HCT116 (cell line): ENCODE data around the gene MAPK8. TPM values are rescaled to one million over a fixed set of nuclear protein-coding genes. Genes with fewer than 3 reads are reported as not detected.

Experiments
- ATAC-seq: fragments of 200-7000 bp; cut with Tn5 transposase; 2 replicates; pipeline ENCODE4 v1.9.1; 2020; ENCODE audit warnings: mild to moderate bottlenecking, moderate library complexity
- BruUV-seq: library from RNA; stranded (reverse); fragments of 400-500 nt; replicated peaks from 2 replicates; lab custom pipeline; 2021; lab: Mats Ljungman, UMichigan
- CTCF ChIA-PET: fragments of 300-600 bp; sonication (Branson Sonifier 250); formaldehyde crosslinking; loops from one replicate; lab custom pipeline; 2021; ENCODE audit warnings: antibody characterized with exemption; lab: Charles Lee
- POLR2A ChIA-PET: fragments of 300-600, 350-600 bp; sonication (Branson Sonifier 250); formaldehyde crosslinking; loops from one replicate; lab custom pipeline; 2021; ENCODE audit warnings: antibody characterized with exemption; lab: Charles Lee
- RAD21 ChIA-PET, 2 experiments: fragments of 300-600 bp; sonication (Branson Sonifier 250); formaldehyde crosslinking; loops; one replicate each; lab custom pipeline; 2023; ENCODE audit warnings: low total read pairs in 2 of 2; ENCODE audit not compliant: uncharacterized antibody in 2 of 2, unreplicated experiment in 2 of 2, low non-redundant PET in 1 of 2; lab: Charles Lee
- DNase-seq: peaks from one replicate; pipeline ENCODE4 v3.0.0-alpha.2; 2010; ENCODE audit warnings: low read depth, low spot score
- H2AFZ ChIP-seq: fragments of 200-600 bp; shearing (Covaris generic), sonication (generic); 2 replicates; pipeline ENCODE4 v1.6.1; 2017; ENCODE audit warnings: low read depth, mixed run types, mixed read lengths, antibody characterized with exemption, low read length; ENCODE audit not compliant: poor library complexity, severe bottlenecking
- H3K27ac ChIP-seq: 2 replicates; pipeline ENCODE4 v1.5.1; 2012; ENCODE audit warnings: low read depth, low read length
- H3K27me3 ChIP-seq: fragments of 200-600 bp; sonication (generic); 2 replicates; pipeline ENCODE4 v1.6.1; 2016; ENCODE audit warnings: mixed run types, low read length, mixed read lengths; ENCODE audit not compliant: insufficient read depth
- H3K36me3 ChIP-seq, 2 experiments: fragments of 200-500 bp in 1 of 2; fragments of 200-600 bp in 1 of 2; sonication (Bioruptor generic) in 1 of 2; sonication (generic) in 1 of 2; 2 replicates each; pipeline versions ENCODE4 v1.5.1 to v1.6.1; 2014 to 2016; ENCODE audit warnings: low read length in 2 of 2, inconsistent platforms in 1 of 2, mixed read lengths in 1 of 2, mixed run types in 1 of 2; ENCODE audit not compliant: insufficient read depth in 2 of 2, control insufficient read depth in 1 of 2
- H3K4me1 ChIP-seq, 2 experiments: fragments of 200-600 bp in 1 of 2; sonication (generic) in 1 of 2; 2 replicates each; pipeline versions ENCODE4 v1.5.1 to v1.6.1; 2012 to 2017; ENCODE audit warnings: low read length in 2 of 2, inconsistent platforms in 1 of 2, mild to moderate bottlenecking in 1 of 2, mixed read lengths in 1 of 2, mixed run types in 1 of 2, moderate library complexity in 1 of 2; ENCODE audit not compliant: insufficient read depth in 2 of 2, control insufficient read depth in 1 of 2
- H3K4me2 ChIP-seq: fragments of 200-600 bp; sonication (generic); 2 replicates; pipeline ENCODE4 v1.6.1; 2017; ENCODE audit warnings: mixed run types, low read length, mixed read lengths
- H3K4me3 ChIP-seq, 2 experiments: fragments of 200-600 bp in 1 of 2; sonication (generic) in 1 of 2; replicated peaks in 1 of 2; 2 replicates each; pipeline ENCODE4 v1.5.1; 2011 to 2016; ENCODE audit warnings: low read length in 2 of 2, control low read depth in 1 of 2, low read depth in 1 of 2, mild to moderate bottlenecking in 1 of 2, mixed read lengths in 1 of 2, mixed run types in 1 of 2
- H3K79me2 ChIP-seq: fragments of 200-600 bp; sonication (generic); 2 replicates; pipeline ENCODE4 v1.6.1; 2017; ENCODE audit warnings: mild to moderate bottlenecking, mixed run types, low read length, moderate library complexity, mixed read lengths; ENCODE audit not compliant: insufficient read depth
- H3K9ac ChIP-seq: fragments of 200-600 bp; sonication (generic); 2 replicates; pipeline ENCODE4 v1.6.1; 2016; ENCODE audit warnings: low read length, mixed read lengths
- H3K9me2 ChIP-seq: fragments of 200-600 bp; sonication (generic), shearing (Covaris generic); 2 replicates; pipeline ENCODE4 v1.6.1; 2017; ENCODE audit warnings: mixed run types, mild to moderate bottlenecking, moderate library complexity; ENCODE audit not compliant: insufficient read depth
- H3K9me3 ChIP-seq, 2 experiments: fragments of 200-500 bp in 1 of 2; fragments of 200-600 bp in 1 of 2; sonication (Bioruptor generic) in 1 of 2; sonication (generic) in 1 of 2; 2 replicates each; pipeline ENCODE4 v1.6.1; 2014 to 2017; ENCODE audit warnings: low read length in 2 of 2, mixed read lengths in 2 of 2, inconsistent platforms in 1 of 2, low read depth in 1 of 2, mild to moderate bottlenecking in 1 of 2, mixed run types in 1 of 2, moderate library complexity in 1 of 2; ENCODE audit not compliant: control insufficient read depth in 1 of 2, insufficient read depth in 1 of 2
- H4K20me1 ChIP-seq: fragments of 200-600 bp; sonication (generic), shearing (Covaris generic); 2 replicates; pipeline ENCODE4 v1.6.1; 2017; ENCODE audit warnings: mixed run types, mild to moderate bottlenecking, moderate library complexity; ENCODE audit not compliant: insufficient read depth
- ATF3 ChIP-seq: IDR thresholded peaks from 2 replicates; pipeline ENCODE4 v1.6.1; 2012
- CBX3 ChIP-seq: IDR thresholded peaks from 2 replicates; pipeline ENCODE4 v1.6.1; 2012; ENCODE audit warnings: low read depth
- CEBPB ChIP-seq: IDR thresholded peaks from 2 replicates; pipeline ENCODE4 v1.6.1; 2012; ENCODE audit warnings: low read depth
- EZH2 ChIP-seq: fragments of 200-600 bp; sonication (generic); IDR thresholded peaks from 2 replicates; pipeline ENCODE4 v1.6.1; 2017; ENCODE audit warnings: antibody characterized with exemption, mixed run types
- EZH2phosphoT487 ChIP-seq: fragments of 200-600 bp; IDR thresholded peaks from 2 replicates; pipeline ENCODE4 v1.6.1; 2018; ENCODE audit warnings: antibody characterized with exemption, borderline replicate concordance
- FOSL1 ChIP-seq: IDR thresholded peaks from 2 replicates; pipeline ENCODE4 v1.6.1; 2012; ENCODE audit warnings: low read depth
- JUND ChIP-seq: IDR thresholded peaks from 2 replicates; pipeline ENCODE4 v1.6.1; 2012
- POLR2A ChIP-seq: IDR thresholded peaks from 2 replicates; pipeline ENCODE4 v1.7.0; 2011; ENCODE audit warnings: borderline replicate concordance; ENCODE audit not compliant: insufficient read depth, insufficient read length; ENCODE audit errors: extremely low read depth
- POLR2AphosphoS5 ChIP-seq: IDR thresholded peaks from 2 replicates; pipeline ENCODE4 v1.6.1; 2011; ENCODE audit warnings: mild to moderate bottlenecking, low read depth, low read length, moderate library complexity
- RAD21 ChIP-seq: IDR thresholded peaks from 2 replicates; pipeline ENCODE4 v1.6.1; 2012; ENCODE audit warnings: low read depth, mild to moderate bottlenecking
- SIN3A ChIP-seq: IDR thresholded peaks from 2 replicates; pipeline ENCODE4 v1.6.1; 2012; ENCODE audit warnings: low read depth
- SP1 ChIP-seq: IDR thresholded peaks from 2 replicates; pipeline ENCODE4 v1.6.1; 2012; ENCODE audit warnings: low read depth
- TCF7L2 ChIP-seq: IDR thresholded peaks from 2 replicates; pipeline ENCODE4 v1.7.0; 2011; ENCODE audit warnings: borderline replicate concordance, inconsistent platforms; ENCODE audit not compliant: insufficient read depth, insufficient read length; ENCODE audit errors: extremely low read depth
- ZBTB33 ChIP-seq: IDR thresholded peaks from 2 replicates; pipeline ENCODE4 v1.6.1; 2011; ENCODE audit warnings: mild to moderate bottlenecking, low read length, moderate library complexity; ENCODE audit not compliant: insufficient replicate concordance; ENCODE audit errors: extremely low read depth
- ZNF274 ChIP-seq: fragments of 200-500 bp; sonication (Bioruptor generic); IDR thresholded peaks from 2 replicates; pipeline ENCODE4 v1.6.1; 2014; ENCODE audit warnings: mild to moderate bottlenecking, low read depth, low read length, inconsistent platforms
- intact Hi-C: fragments of 100-400 bp; cut with micrococcal nuclease; formaldehyde crosslinking; loops from 2 replicates; pipeline ENCODE4 v1.10.0; 2022
- total RNA-seq: library from RNA; stranded (reverse); gene quantifications from one replicate; pipeline ENCODE4 v1.2.1, GENCODE V29; 2021; ENCODE audit not compliant: unreplicated experiment
- TF ChIP-seq, protein P1 (sequence below): IDR thresholded peaks from 2 replicates; pipeline ENCODE4 v1.6.1; 2012; ENCODE audit warnings: low read depth

Gene MAPK8
- total RNA-seq, 1 experiment from 2014 or later = 71.0 TPM

DNA sequence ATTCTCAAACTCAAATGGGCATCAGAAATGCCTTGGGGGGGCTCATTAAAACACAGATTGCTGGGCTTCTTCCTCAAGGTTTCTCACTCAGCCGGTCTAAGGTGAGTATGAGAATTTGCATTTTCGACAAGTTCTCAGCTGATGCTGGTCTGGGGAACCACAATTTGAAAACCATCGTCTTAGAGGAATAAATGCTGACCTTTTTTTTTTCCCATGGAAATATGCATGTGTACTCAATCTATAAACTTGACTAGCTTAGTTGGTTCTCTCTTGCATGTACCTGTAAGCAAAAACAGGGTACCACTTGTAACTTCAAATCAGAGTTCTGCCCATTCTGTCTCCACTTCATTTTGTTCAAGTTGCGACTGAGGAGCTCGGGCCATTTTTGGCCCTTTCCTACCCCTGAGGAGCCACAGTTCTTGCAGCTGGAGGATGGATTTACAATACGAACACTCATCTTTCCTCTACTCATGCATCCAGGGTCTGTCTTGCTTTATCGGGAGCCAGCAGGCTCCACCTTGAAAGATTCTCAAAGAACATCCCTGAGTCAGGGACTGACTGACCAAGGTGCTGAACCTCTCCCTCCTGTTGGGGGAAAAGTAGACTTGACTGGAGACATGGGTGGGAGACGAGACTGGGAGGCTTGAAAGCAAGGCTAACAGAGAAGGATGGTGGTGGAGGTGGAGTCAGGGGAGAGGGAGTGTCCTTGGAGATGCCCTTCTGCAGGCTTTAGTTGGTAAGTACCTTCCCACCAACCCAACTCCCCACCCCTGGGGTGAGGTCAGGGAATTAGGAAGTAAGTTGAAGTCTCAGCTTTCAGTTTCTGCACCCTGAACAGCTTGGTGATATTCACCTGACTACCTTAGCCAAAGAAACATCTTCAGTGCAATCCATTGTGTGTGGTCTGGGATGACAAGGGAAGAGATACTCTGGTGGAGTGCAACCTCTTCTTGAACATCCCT lies 3.7 kb upstream of the MAPK8 start:
- no TSS peak for BruUV-seq
- CTCF ChIA-PET = interaction anchor here (1.6 kb wide), 1 partner anchor 13 kb away, joined by 4 read pairs; no protein-coding TSS in a partner anchor

More for the DNA sequence above, 3.7 kb upstream of the MAPK8 start:
- H3K4me2 ChIP-seq = no peak overlapping the region
- ChIA-PET RAD21 (no interaction called here), POLR2A (no interaction called here)
- 0 out of 2 replicates have a peak, but pooled peaks cover 4% of the 10 kb centered on the region for H4K20me1 ChIP-seq
- no peaks in the 10 kb centered on the region for H3K9me2 ChIP-seq
- ATAC-seq (no peak), DNase-seq (no peak)
- intact Hi-C loops = no loop called here
- H3K27me3 ChIP-seq = no peaks in the 10 kb centered on the region
- TF ChIP-seq JUND (no peak), TCF7L2 (no peak), FOSL1 (no peak), ZNF274 (no peak), CBX3 (no peak), POLR2AphosphoS5 (no peak), CEBPB (no peak), POLR2A (no peak), ZBTB33 (no peak), EZH2phosphoT487 (no peak), RAD21 (no peak), SP1 (no peak), ATF3 (no peak), EZH2 (no peak), SIN3A (no peak)
- TF ChIP-seq, protein P1, sequence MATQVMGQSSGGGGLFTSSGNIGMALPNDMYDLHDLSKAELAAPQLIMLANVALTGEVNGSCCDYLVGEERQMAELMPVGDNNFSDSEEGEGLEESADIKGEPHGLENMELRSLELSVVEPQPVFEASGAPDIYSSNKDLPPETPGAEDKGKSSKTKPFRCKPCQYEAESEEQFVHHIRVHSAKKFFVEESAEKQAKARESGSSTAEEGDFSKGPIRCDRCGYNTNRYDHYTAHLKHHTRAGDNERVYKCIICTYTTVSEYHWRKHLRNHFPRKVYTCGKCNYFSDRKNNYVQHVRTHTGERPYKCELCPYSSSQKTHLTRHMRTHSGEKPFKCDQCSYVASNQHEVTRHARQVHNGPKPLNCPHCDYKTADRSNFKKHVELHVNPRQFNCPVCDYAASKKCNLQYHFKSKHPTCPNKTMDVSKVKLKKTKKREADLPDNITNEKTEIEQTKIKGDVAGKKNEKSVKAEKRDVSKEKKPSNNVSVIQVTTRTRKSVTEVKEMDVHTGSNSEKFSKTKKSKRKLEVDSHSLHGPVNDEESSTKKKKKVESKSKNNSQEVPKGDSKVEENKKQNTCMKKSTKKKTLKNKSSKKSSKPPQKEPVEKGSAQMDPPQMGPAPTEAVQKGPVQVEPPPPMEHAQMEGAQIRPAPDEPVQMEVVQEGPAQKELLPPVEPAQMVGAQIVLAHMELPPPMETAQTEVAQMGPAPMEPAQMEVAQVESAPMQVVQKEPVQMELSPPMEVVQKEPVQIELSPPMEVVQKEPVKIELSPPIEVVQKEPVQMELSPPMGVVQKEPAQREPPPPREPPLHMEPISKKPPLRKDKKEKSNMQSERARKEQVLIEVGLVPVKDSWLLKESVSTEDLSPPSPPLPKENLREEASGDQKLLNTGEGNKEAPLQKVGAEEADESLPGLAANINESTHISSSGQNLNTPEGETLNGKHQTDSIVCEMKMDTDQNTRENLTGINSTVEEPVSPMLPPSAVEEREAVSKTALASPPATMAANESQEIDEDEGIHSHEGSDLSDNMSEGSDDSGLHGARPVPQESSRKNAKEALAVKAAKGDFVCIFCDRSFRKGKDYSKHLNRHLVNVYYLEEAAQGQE = no peak
- no peak overlapping the region for H2AFZ ChIP-seq
- no peak overlapping the region for H3K9ac ChIP-seq
- H3K4me3 ChIP-seq = no peak overlapping the region
- H3K27ac ChIP-seq = no peak overlapping the region
- peaks cover 6 to 13% of the 10 kb centered on the region in 2 experiments; a peak in 3 of 4 replicates for H3K4me1 ChIP-seq
- no peaks in the 10 kb centered on the region for H3K9me3 ChIP-seq
- peaks cover 9% of the 10 kb centered on the region for H3K79me2 ChIP-seq
- no peaks in the 10 kb centered on the region for H3K36me3 ChIP-seq
